Adrenal gland (tissue), 5 donors: Measurements from ENCODE around the gene GIMAP7.

ENCODE experiments used
- POLR2A ChIP-seq, 2 donors: fragments of 450-650 bp; IDR thresholded peaks; one replicate each; pipeline ENCODE4 v1.6.1; 2017; ENCODE audit warnings: antibody characterized with exemption in 2 of 2, mild to moderate bottlenecking in 2 of 2, moderate library complexity in 1 of 2
- TF ChIP-seq, protein P1 (sequence below), 6 experiments: fragments of 450-650 bp in 4 of 6; fragments of 200-600 bp in 2 of 6; sonication (generic) in 1 of 6; IDR thresholded peaks; 1 replicate in 5 of 6; 2 replicates in 1 of 6; pipeline versions ENCODE4 v1.5.1 to v1.8.0; 2016 to 2021; ENCODE audit warnings: antibody characterized with exemption in 6 of 6, mild to moderate bottlenecking in 2 of 6, moderate library complexity in 1 of 6
- donor health status: DM: no; HTN: no; CAD: no.

DNA sequence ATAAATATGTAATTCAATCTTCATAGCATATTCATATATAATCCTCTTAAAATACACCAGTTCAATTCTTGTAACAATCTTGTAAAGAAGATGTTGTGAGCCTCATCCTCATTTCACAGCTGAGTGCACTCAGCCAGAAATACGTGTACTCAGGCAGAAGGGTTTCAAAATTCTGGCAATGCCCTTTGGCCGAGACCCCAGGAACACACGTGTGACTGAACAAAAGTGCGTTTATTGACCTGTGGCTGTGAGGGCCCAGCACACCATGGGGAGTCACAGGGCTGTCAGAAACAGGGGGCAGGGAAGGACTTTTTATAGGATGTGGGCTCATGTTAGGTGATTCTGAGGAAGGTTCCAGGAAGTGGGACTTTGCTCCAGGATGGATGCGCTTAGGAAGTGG lies 42.8 kb upstream of the GIMAP7 start:
- TF ChIP-seq, protein P1, sequence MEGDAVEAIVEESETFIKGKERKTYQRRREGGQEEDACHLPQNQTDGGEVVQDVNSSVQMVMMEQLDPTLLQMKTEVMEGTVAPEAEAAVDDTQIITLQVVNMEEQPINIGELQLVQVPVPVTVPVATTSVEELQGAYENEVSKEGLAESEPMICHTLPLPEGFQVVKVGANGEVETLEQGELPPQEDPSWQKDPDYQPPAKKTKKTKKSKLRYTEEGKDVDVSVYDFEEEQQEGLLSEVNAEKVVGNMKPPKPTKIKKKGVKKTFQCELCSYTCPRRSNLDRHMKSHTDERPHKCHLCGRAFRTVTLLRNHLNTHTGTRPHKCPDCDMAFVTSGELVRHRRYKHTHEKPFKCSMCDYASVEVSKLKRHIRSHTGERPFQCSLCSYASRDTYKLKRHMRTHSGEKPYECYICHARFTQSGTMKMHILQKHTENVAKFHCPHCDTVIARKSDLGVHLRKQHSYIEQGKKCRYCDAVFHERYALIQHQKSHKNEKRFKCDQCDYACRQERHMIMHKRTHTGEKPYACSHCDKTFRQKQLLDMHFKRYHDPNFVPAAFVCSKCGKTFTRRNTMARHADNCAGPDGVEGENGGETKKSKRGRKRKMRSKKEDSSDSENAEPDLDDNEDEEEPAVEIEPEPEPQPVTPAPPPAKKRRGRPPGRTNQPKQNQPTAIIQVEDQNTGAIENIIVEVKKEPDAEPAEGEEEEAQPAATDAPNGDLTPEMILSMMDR (IDR thresholded peaks at IDR 0.05): no peak
- no peak for TF ChIP-seq POLR2A (IDR thresholded peaks at IDR 0.05)
